Measurements from ENCODE around the gene HTRA2.

Gene HTRA2

DNA sequence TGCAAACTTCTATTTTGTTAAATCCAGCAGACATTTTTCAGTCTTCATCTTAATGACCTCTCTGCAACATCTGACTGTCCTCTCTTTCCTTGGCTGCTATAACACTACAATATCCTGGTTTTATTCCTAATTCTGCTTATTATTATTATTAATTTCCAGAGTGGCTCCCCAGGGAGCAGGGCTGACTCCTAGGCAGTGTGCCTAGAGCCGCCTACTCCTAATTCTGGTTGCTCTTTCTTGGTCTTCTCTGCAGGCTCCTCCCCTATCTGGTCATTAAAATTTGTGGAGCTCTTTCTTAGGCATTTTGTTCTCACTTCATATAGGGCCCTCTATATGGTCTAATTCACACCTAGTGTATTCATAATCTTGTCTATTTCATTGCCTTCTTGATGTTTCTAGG is 13.2 kb downstream of the HTRA2 start:
- no peak for DNase-seq (ENCODE audit: low read depth in 2 of 2)

DNA sequence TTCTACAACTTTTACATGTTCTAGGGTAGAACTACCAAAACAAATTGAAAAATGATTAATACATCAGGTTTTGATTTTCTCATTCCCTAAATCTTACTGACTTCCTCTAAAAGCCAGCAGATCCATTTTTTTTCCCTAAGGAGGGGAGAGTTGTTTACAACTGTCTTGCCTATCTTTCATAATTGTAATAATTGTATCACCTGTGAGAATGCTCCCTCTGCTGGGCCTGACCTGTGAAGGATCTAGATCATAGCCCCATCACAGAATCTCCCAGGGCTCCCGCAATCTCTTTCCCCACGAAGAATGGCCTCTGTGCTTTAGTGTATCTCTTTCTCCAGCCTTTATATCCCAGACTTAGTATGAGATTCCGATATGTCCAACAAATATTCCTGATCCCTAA is 14.9 kb downstream of the HTRA2 start:
- DNase-seq (ENCODE audit: low read depth in 2 of 2) = no peak

DNA sequence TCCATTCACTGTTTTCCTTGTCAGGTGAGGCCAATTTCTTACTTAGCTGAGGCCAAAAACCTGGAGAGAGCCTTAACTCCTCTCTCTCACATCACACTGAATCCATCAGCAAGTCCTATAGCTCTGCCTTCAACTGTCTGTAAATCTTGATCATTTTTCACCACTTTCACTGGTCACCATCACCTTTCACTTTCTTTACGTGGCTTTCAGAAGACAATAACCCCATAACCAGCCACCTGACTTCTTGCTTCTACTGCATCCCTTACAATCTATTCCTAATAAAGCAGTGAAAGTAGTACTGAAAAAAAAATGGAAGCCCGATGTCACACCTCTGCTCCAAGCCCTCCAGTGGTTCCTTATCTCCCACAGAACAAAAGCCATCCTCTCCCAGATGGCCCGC is 16.3 kb downstream of the HTRA2 start:
- DNase-seq (ENCODE audit: low read depth in 2 of 2) = no peak

DNA sequence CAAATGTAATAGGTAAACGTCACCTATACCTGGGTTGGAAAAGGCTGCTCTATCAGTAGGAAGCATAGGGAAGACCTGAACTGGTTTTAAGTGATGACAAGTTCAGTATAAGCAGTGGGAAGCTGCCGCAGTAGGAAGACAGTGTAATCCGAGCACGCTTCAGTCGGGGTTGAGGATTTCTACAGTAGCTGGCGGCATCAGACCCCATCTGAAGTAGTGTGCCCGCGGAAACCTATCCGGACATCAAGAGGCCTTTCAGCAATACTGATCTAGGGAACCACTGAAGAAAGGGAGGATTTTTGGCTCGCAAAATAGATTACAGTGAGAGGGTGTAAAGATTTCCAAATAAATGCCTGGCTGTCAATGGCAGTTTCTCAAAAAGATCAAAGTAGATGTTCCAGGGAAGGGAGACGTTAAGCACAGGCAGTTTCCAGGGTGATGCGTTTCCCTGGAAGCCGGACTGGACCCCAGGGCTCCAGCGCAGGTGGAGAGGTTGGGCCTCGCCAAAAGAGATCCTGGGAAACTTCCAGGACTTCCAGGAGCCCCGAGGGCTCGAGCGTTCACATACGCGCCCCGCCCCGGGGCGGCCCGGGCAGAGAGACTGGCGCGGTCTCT is 18.7 kb downstream of the HTRA2 start:
- no peak for DNase-seq (ENCODE audit: low read depth in 2 of 2)

DNA sequence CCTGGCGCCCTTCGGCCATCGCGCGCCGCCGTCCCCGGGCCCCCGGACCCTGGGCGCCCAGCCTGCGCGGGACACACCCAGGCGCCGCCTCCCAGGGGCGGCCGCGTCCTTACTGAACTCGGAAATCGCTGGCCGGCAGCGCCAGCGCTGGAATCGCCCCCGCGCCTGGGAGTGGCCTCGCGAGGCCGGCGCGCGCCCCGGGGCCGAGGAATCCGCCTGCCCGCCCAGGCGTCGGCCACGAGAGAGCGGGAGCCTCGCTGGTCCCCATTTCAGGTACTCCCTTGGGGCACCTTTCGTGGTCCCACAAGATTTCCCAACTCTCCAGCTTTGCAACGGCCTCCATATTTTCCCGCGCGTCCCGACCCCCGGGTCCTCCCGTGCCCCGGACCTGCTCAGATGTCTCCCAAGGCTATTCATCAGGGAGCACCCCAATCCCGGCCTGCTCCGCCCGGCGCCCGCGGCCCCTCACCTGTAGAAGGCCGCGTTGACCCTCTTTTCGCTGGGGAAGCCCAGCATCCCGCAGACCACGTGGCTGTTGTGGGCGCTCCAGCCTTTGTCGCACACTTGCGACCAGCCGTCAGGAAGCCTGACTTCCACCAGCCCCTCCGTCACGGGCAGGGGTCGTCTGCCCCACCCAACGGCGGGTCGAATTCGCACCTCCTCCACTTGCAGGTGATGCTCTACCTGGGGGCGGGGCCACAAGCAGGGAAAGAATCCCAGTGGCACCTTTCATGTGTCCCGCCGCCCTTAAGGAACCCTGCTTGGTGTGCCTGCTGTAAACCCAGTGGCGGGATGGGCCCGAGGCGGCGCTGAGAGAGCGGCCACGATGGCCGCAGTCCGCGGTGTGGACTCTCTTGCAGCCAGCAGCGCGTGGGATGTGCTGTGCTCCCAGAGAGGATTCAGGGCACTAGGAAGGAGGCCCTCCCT is 19.4 kb downstream of the HTRA2 start:
- DNase-seq (ENCODE audit: low read depth in 2 of 2) = no peak

DNA sequence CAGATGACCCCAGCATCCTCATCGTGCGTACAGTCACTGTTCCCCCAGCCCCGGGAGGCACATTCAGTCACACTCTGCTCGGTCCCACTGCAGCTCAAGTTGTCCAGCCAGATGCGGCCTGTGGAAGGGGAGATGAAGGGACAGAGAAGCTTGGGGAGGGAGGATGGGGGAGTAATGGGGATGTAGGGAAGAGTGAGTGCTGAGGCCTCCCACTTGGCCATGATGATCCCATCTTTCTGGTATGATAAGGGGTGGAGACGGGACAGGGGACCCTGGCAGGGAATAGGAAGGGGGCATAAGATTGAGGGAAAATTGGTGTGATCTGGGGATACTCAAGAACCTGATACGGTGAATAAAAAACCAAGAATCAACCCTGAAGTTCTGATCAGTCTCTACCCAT is 20.5 kb downstream of the HTRA2 start:
- no peak for DNase-seq (ENCODE audit: low read depth in 2 of 2)

DNA sequence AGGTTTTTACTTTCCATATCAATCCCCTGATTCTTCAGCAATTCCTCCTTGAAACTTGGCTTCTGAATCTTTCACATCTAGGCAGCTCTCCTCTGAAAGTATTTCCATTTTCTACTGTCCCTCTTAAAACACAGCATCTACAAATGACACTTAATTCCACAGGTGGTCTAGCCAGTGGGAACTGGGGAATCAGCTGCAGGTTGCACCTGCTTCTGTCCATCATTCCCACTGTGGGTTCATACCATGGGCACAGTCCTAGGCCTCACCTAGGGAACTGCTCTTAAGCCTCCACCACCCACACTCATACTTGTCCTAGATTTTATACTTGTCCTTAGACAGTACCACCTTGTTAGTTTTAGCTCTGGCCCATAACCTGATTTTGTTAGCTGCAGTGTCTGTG is 21.8 kb downstream of the HTRA2 start:
- no peak for DNase-seq (ENCODE audit: low read depth in 2 of 2)

DNA sequence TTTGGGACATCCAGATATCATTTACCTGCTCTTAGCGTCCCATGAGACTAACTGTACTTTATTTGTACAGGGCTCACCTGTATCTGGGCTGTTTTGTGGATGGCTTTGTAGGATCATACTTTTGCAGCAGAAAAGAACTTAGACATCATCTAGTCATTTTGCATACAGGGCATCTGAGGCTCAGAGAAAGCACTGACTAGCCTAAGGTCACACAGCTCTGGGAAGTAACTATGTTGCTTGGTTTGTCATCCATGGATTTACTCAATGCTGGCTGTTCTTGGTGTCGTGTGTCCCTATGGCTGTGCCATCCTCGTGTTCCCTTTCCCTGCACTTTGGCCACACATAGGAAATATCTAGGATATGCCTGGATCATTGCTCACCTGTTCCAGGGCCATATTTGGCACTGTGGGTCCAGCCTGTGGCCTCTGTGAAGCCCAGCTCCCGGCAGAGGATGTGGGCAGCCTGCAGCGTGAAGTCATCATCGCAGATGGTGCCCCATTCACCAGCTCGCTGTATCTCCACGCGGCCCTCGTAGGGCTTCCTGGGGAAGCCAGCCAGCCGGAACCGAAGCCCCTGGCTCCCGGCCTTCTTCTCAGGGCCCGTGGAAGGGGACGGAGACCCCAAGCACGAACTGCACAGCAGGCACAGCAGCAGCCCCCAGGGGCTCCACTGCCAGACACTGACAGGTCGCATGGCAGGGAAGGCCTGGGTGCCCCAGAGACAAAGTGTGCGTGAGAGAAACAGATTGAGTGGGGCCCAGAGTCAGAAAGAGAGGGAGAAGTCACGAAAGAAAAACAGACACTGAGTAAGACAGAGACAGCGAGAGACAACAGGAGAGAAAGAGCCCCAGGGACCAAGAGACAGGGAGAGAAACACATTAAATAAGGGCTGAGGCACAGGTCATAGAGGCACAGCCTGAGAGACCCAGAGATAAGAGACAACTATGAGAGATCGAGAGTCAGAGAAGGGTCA is 22.5 kb downstream of the HTRA2 start:
- DNase-seq (ENCODE audit: low read depth in 2 of 2) = no peak

DNA sequence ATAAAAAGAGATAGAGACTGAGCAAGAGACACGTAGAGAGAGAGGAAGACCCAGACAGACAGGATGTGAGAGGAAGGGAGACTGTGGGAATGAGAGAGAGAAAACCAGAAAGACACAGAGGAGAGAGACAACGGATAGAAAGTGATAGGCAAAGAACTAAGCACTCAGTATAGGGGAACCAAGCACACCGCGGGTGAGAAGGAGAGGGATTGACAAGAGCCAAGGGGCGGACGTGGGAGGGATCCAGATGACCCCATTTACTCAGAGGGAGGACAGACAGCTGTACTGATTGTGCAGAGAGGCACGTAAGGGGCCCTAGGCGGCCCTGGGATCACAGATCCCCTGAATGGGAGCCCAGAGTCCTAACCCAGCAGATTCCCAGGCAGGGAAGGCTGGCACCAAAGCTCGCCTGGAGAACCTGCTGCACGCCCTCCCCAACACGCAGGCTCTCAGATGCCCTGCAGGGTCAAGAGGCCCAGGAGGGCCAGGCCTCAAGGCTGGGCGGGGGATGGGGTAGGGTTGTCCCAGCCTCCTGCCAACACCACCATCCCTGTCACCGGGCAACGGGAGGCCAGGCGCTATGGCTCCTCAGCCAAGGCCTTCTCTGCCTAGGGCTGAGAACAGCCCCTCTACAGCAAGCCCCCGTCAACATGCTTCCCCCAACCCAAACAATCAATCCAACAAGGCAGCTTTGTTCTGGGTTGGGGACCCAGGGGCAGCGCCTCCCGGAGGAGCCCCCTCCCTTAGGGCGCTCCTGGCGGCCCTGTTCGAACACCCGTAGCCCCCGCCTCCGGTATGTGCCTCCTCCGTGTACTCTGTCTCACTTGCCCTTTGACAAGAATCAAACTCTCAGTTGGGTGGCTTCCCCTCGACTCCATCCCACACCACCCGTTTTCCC is 23.4 kb downstream of the HTRA2 start:
- no peak for DNase-seq (ENCODE audit: low read depth in 2 of 2)

DNA sequence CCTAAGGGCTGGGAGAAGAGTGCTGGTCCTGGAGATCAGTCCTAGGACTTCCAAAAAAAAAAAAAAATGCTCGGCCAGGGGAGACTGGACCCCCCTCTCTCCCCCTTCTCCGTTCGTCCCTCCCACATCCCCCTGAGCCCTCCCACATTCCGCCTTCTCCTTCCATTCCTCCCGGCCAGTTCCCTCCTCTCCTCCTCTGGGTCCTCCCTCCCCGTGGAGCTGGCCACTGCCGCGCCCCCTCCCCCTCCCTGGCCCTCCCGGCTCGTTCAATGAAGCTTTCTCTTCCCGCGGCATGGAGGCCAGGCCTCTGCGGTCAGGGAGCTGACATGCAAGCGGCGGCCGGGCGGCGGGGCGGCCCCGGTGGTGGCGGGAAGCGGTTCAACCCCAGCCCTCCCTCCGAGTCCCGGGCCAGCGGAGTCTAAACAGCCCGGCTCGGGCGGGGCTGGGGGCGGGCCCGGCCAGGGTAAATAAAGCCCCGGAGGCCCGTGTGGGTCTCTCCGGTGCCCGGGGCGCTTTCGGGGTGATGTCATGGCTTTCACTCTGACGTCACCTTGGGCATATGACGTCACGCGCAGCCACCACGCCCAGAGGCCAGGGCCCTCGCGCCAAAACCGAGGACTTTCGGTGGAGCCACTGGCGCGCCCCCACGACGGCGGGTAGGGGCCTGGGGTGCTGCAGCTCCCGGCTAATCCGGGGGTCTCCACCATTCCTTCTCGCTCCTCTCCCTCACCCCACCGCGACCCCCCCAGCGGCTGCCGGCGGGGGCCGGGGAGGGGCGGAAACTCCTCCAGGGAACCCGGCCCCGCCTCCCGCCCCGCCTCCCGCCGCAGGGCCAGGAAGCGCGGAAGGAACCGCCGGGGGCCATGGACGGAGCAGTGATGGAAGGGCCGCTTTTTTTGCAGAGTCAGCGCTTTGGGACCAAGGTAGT is 24.4 kb downstream of the HTRA2 start, which contains the start of the genes DOK1 and LOXL3:
TSS of gene DOK1 (plus strand) at position 829 of the 928 bp plus-strand sequence. CDS start at position 864, 35 bp downstream.
TSS of gene LOXL3 (minus strand) at position 51 of the 928 bp plus-strand sequence. CDS start 1,308 bp downstream, outside the sequence.
- DNase-seq (ENCODE audit: low read depth in 2 of 2) = peak; percentile 59 to 67

DNA sequence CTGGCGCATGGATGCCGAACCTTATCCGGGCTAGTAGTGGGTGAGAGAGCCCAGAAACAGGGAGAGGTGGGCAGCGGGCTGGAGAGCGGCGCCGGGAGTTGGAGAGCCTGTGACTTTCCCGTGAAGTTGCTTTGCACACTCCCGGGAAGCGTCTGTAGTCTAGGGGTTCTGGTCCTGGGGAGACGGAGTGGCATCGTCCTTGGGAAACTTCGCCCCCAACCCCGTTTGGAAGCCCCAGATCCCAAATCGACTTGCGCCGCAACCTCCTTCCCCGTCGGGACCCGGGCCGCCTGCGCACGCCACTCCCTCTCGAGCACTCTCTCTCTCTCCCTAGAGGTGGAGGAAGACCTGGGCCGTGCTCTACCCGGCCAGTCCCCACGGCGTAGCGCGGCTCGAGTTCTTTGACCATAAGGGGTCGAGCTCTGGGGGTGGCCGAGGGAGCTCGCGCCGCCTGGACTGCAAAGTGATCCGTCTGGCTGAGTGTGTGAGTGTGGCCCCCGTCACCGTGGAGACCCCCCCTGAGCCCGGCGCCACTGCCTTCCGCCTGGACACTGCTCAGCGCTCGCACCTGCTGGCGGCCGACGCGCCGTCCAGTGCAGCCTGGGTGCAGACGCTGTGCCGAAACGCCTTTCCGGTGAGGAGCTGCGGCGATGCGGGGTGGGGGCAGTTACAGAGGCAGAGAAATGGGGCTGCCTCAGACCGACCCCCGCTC is 25.2 kb downstream of the HTRA2 start:
- no peak for DNase-seq (ENCODE audit: low read depth in 2 of 2)

DNA sequence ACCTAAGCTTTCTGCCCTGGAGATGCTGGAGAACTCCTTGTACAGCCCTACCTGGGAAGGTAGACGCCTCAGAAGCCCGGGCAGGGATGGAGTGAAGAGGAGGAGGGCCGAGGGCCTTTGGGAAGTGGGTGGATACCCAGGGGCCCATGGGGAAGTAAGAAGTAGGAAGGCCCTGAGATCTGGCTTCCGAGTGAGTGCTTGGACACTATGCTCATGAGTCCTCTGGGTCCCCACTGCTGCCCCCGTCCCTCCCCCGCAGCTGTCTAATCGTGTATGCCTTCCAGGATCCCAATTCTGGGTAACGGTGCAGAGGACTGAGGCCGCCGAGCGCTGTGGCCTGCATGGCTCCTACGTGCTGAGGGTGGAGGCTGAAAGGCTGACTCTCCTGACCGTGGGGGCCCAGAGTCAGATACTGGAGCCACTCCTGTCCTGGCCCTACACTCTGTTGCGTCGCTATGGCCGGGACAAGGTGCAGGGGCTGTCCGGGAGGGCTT is 25.9 kb downstream of the HTRA2 start:
- DNase-seq (ENCODE audit: low read depth in 2 of 2) = no peak

DNA sequence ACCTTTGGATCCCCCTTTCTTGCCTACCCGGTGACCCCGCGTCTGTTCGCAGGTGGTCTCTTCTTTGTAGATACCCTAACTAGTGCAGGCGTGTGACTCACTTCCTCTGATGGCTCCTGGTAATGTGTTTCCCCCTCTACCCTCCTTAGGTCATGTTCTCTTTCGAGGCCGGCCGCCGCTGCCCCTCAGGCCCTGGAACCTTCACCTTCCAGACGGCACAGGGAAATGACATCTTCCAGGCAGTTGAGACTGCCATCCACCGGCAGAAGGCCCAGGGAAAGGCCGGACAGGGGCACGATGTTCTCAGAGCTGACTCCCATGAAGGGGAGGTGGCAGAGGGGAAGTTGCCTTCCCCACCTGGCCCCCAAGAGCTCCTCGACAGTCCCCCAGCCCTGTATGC is 26.4 kb downstream of the HTRA2 start:
- no peak for DNase-seq (ENCODE audit: low read depth in 2 of 2)

DNA sequence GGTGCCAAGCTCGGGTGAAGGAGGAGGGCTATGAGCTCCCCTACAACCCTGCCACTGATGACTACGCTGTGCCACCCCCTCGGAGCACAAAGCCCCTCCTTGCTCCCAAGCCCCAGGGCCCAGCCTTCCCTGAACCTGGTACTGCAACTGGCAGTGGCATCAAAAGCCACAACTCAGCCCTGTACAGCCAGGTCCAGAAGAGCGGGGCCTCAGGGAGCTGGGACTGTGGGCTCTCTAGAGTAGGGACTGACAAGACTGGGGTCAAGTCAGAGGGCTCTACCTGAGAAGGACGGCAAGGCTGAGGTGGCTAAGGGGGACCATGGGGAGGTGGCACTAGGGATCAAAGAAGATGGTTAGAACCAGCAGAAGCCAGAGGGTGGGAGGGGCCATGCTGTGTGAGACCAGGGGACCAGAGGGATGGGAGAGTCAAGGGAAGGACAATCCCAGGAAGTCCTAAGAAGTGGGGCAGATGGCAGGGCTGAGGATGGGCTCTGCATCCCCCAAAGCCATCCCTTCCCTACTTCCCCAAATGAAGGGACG is 27.2 kb downstream of the HTRA2 start:
- DNase-seq (ENCODE audit: low read depth in 2 of 2) = no peak

DNA sequence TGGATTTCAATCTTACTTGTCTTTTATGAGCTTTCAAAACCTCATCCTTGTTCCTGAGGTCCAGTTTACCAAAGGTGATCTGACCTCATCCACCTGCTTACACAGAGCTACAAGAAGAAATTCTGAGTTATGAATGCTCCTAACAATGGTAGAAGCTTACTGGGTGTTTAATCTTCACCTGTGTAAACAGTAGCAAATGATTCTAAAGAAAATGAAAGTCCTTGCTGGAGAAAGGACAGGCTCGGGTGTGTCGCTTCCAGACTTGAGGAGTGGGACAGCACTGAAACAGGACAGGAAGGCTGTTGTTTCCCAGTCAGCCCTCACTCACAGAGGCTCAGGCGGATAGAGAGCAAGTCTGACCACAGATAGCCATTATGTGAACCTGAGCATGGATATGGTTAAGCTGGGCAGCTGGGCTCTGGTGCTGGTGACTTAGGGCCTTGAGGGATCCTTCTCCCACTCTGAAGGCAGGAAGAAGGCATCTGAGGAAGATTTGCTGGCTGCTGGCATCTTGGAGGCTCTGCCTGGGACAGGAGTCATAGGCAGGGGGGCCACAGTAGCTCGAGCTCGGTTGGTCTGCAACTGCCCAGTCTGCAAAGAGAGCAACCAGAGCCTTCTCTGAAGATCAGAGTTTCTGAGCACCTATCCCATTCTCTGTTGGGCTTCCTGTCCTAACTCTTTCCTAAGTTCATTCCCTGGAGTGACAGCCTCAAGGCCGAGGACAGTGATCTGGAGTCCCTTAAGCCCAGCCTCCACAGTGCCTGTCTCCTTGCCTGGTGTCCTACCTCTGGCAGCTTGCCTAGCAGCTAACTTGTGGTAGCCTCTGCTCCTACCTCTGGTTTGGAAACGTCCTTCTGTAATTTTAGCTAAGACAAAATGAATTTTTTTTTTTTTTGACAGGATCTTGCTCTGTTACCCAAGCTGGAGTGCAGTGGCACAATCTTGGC is 28.8 kb downstream of the HTRA2 start:
- no peak for DNase-seq (ENCODE audit: low read depth in 2 of 2)

DNA sequence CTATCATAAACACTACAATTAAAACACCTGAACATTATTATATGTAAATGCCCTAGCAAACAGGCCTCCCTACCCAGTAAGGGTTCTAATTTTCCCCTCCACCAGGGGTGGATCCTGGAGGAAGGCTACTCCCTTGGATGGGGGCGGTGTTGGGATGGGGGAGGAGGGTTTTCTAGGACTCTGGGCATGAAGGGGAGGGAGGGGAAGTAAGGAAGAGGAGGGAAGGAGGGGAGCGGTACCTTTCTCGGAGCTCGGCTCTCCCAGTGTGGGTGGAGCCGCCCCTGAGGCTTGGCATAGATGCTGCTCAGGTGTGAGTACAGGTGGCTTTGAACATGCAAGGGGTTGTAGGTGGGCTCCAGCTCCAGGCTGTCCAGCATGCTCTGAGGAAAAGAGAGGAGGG is 30.2 kb downstream of the HTRA2 start:
- DNase-seq (ENCODE audit: low read depth in 2 of 2) = no peak

DNA sequence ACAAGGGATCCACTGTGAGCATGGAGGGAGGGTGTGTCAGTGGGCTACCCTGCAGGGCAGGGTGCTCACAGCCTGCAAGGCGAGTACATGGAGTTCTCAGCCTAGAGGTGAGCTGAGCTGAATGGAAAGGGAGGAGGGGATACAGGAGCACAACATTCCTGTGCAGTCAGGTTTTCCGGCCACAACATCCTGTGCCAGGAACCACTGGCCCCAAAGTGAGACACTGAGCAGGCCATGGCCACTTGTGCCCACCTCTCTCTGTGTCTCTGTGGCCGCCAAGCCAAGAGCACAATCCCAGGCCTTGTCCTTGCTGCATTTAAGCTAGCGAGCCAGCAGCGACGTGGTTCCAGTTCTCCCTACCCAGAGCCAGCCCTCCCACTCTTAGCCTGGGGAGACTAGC is 30.9 kb downstream of the HTRA2 start:
- DNase-seq (ENCODE audit: low read depth in 2 of 2) = no peak
